GM19455 (cell line): ENCODE data around the gene UNC5C.

Experiments used
- ATAC-seq: cut with Tn5 transposase; IDR thresholded peaks from one replicate; pipeline ENCODE4 v1.9.1; 2021; ENCODE audit not compliant: unreplicated experiment

Gene UNC5C

GRCh38 chr4:95409750-95410149 is 139.0 kb downstream of the UNC5C start:
- ATAC-seq: no peak

GRCh38 chr4:95409127-95409526 is 139.6 kb downstream of the UNC5C start:
- no peak for ATAC-seq

GRCh38 chr4:95402299-95402698 is 146.5 kb downstream of the UNC5C start:
- no peak for ATAC-seq

DNA sequence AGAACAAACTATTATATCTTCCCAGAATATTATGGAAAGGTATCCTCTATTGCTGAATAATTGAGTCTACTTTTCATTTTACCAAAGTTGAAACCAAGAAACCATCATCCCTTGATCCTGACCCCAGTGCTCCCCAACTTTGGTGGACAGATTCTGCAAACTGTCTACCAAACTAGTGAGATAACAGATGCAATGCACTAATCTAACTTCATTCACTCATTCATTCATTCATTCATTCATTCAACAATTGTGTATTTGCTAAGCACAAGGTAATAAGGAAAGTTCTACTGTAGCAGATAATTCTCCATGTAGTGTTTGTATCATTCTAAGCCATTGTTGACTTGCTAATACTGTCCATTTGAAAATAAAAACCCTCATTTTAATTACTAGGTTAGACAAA is 150.6 kb downstream of the UNC5C start:
- no peak for ATAC-seq

- ATAC-seq: no peak
These were observed 153.9 kb downstream of the UNC5C start for GRCh38 chr4:95394752-95395306.

DNA sequence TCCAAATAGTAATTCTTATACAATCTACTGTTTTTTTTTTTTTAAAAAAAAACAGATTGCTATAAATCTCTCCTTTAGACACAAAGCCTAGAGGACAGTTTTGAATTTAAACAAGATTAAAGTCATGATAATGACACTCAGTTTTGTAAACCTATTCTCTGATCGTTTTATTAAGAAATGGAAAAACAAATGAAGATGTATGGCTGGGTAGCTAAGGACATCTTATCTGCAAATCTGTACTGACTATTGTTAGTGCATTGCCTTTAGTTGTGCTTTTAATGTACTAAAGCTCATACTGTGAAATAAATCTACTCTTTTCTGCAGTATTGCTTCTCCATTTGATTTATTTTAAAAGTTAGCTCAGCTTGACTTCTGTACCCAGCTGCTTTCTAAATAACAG is 155.0 kb downstream of the UNC5C start:
- ATAC-seq: no peak

- ATAC-seq: no peak
These were observed 159.9 kb downstream of the UNC5C start for GRCh38 chr4:95388911-95389310.

DNA sequence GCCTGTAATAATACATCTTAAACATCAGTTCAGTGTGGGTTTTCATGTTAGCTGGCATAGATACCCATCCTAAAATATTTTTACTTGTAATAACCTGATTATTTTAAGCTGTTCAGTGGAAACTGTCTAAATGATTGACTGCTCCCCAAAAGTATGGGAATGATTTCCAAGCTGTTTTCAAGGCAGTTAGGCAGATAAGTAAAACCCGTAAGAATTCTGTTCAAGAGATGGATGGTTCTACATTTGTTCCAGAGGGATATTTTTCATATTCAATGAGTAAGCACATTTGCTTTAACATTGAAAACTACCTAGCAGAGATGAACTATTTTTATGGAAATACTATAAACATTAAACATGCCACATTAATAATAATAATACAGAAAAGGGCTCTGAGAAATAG is 161.1 kb downstream of the UNC5C start:
- ATAC-seq: no peak

- no peak for ATAC-seq
These were observed 162.4 kb downstream of the UNC5C start for GRCh38 chr4:95386410-95386809.

- ATAC-seq: no peak
These were observed 166.8 kb downstream of the UNC5C start for GRCh38 chr4:95381843-95382580.

DNA sequence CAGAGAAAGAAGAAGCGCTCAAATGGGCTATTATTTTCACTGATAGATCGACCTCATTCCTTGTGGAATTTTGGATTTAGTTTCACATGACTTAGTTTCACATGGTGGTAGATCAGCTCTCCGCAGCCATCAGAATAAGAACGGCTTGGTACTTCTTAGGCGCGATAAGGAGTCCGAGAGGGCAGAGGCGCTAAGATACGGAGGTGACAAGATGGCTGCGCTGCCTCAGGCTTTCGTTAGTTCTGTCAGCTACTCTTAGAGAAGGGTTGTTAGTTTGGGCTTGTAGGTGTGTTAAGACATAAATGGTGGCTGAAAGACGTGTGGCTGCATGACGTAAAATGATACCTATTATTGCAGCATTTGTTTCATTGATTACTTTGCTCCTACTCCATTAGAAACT is 169.1 kb downstream of the UNC5C start:
- ATAC-seq: no peak

GRCh38 chr4:95377366-95377900 is 171.3 kb downstream of the UNC5C start:
- ATAC-seq: no peak

DNA sequence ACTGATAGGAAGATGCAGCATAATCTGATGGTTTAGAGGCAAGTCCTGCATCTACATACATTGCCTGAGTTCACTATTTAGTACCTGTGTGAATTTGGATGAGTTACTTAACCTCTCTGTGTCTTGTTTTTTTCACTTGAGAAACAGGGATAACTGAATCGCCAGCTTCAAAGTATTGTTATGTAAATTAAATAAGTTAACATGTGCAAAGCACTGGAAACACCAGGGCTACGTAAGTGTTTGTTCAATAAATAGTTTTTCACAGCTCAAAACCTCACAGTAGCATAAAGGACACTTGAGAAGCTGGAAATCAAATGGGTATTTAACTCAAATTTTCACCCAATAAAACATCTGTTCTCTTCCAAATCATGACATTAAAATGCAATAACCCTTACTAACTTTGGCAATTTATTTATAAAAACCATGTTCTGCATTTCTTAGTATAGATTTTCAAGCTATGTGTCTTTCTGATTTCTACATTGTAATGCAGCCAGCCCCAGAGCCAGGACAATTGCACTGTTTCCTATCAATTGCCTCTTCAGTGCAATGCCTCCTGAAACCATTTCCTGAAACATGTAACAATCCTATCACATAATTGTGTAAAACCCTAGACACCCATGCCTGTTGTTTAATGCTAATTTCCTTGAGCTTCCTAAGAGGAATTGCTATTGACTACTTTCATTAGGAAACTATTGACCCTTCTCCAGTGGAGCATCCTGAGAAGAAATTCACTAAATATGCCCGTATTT is 177.1 kb downstream of the UNC5C start:
- no peak for ATAC-seq

DNA sequence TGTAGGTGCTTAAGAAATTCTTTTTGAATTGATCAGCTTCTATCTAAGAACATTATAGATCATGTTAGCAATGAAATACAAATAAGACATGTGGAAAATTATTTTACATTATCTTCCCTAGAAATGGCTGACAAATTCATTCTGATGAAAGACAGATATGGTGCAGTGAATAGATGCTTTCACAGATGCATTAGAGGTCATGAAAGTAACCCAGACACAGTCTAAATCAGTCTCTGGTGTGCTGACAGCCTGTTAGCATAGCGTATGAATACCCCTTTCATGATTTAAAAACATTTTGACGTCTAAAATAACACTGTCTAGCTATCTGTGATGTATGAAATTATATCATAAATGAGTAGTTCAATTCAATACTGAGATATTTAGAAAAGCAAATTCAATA is 180.9 kb downstream of the UNC5C start:
- no peak for ATAC-seq

DNA sequence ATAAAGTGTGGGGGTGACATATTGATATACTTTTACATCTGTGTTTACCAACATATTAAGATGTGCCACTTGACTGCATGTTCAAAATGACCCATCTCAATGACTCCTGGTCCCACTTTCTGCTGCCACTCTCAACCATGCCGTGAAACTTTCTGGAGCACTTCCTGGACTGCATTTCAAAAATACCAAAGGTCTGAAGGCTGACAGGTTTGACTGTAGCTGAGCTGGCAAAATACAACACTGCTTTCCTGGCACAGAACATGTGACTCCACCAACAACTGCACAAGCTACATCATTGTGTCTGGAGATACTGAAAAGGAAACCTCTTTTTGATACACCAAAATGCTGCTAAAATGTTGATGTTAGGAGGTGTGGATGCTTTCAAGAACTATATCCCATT is 184.8 kb downstream of the UNC5C start:
- ATAC-seq: no peak

DNA sequence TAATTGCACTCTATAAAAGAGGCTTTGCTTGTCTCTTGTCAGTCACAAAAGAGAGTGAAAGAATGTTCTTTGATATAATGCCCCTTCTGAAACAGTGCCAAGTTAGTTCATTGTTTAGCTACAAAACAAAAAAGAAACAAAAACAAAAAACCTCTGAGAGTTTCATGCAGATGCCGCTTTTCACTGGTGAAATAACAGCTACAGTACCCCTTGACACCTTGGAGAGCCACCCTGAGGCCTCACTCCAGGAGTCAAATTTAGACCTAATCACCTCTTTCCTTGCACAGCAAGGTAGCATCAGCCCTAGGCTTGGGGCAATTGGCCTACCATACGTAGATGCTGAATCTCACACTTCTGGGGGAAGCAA is 185.2 kb downstream of the UNC5C start:
- no peak for ATAC-seq

DNA sequence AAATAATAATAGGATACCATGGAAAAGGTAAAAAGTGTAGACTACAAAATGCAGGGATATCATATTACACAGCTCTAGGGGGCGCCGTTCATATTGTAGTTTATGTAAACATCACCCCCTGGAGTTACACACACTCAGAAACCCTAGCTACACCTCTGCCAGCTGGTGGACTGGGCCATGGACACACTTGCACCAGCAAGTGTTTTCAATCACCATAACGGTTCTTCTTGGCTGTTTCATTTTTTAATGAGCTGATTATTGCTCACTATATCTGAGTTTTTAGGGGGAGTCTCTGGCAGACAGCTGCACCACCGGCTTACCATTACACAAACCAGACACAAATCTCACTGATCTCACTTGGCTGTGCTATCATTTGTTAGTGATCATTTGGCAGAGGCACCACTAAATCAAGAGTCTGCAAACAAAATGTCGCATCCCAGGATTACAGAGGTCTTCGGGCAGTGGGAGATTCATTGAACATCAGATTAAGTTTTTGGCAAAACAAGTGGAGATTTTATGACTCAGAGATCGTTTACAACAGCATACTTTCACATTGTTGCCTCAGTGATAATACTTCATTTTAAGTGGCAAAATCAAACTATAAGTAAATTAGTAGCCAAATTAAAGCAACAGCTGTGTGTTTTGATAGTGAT is 185.7 kb downstream of the UNC5C start:
- no peak for ATAC-seq

- no peak for ATAC-seq
These were observed 186.7 kb downstream of the UNC5C start for GRCh38 chr4:95362066-95362465.

GRCh38 chr4:95361696-95361965 is 187.1 kb downstream of the UNC5C start:
- no peak for ATAC-seq

DNA sequence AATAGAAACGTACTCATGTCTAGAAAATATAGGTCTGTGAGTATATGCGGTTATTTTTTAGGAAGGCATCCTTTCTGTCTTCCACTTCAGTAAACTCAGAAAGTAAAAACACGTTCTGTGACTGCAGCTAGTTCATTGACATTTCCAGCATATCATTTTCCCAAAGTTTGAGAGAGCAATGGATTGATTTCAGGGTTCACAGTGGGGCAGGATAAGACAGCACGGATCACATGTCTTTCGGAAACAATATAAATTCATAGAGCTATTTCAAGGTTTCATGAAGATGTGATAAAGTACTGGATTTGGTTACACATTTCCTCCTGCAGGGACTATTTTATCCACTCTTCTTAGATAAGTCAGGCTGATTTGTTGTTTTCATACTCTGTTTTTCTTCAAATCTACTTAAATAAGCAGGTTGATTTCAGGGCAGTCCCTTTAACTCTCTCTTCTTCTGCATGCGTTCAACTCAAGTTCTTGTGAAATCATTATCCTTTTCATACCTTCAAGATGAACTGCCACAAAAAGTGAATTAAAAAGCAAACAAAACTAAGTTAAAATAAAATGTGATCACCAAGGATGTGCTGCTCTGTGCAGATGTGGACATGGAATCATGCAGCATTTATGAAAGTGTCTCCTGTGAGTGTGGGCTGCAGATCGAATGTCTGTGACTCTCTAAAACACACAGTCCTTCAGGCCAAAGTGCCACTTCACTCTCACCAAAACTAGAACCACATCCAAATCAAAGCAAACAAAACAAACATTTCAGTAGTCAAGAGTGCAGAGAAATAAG is 187.7 kb downstream of the UNC5C start:
- no peak for ATAC-seq

DNA sequence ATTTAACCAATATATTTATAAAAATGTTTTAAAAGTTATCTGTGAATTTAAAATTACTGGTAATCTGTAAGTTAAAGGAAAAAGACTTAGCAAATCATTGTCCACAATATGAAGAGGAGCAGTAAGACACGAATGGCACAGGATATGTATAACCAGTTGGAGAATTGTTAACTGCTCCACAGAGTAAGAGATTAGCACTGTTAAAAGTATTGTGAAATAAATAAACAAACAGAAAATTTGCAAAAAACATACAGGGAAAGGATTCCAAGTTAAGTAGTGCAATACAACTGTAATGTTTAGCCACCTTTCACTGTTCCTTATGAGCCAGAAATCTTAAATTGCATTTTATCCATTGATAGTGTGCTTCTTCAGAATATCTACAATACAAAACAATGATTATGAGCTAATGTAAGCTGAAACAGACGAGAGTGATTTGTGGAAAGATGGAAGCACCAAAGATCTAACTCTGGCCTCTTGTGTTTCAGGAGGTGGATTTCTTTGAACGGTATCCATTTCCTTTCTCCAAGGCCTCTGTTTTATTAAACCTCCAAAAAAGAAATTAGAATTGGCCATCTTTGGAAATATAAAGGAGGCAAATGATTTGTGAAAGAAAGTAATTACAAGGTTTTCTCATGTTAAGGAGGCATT is 188.4 kb downstream of the UNC5C start:
- no peak for ATAC-seq
